Measurements from ENCODE around the gene RNLS.

- no peak for TF ChIP-seq CTCF (IDR thresholded peaks at IDR 0.05; ENCODE audit: low read depth, low read length)
- TF ChIP-seq MAX (IDR thresholded peaks at IDR 0.05; ENCODE audit: low read depth, low read length): no peak
- TF ChIP-seq POLR2A (IDR thresholded peaks at IDR 0.05; ENCODE audit: extremely low read depth, insufficient read length): no peak
- TF ChIP-seq MYC (IDR thresholded peaks at IDR 0.05; ENCODE audit: low read depth, low read length): no peak; the same call in 1 of the 2 replicates
These were observed 126.4 kb downstream of the RNLS start for GRCh38 chr10:88456730-88457129.
